ENCODE results near the gene SV2B.
"Not testable (repeated sequence)": the region's sequence is repeated elsewhere in the genome, so short reads cannot be mapped to it uniquely, and the experiment has no call there.

The SV2B gene

DNA sequence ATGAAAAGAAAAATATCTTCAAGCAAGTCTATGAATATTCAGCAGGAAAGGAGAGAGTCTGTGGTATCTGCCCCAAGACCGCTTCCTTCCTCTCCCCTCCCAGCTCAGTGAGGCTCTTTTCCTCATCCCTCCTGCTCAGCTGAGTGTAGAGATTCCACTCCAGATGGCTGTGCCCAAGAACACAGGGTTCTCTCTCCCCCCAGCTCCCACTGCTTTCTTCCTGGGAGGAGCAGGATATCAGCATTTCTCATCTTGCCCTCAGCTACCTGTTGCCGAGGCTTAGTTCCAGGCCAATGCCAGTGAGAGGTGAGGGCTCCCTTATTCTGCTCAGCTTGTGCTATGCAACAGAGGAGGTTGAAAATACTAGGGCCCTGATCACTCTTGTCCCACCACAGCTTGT, 211.9 kb downstream of the SV2B start:
- DNase-seq (ENCODE audit: low read depth in 2 of 2), result no peak

DNA sequence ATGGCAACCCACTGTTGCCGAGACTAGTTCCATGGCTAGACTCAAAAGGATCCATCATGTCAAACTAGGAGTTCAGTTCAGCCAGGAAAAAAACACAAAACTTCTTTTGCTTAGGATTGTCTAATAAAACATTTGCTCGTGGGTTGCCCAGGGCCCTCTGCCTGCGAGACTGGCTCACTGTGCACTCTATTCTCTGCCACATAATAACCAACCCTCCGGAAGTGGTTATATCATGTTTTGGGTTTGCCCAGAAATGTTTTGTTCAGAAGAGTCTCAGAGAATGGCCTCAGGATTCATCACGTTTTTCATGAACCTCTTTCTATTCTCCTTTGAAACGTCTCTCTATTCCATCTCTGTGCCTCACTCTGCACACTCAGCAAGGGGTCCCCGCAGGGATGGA, 216.1 kb downstream of the SV2B start:
- no peak for DNase-seq (ENCODE audit: low read depth in 2 of 2)

DNA sequence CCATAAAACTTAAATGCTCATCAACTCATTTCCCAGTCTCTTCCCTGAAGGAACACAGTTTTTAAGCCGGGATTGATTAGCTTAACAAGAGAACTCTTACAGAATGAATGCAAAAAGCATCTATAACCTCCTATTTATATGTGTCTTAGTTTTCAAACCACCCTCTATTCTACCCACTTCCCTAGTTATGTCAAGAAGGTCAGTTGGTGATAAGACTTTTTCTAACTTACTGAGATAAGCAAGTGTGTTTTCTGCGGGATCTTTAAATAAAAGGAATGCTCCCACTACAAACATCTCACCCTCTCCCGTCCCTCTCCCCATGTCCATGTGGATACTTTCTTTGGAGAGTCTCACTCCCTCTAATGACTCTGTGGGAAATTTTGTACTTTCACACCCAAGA, 218.5 kb downstream of the SV2B start:
- no peak for DNase-seq (ENCODE audit: low read depth in 2 of 2)

DNA sequence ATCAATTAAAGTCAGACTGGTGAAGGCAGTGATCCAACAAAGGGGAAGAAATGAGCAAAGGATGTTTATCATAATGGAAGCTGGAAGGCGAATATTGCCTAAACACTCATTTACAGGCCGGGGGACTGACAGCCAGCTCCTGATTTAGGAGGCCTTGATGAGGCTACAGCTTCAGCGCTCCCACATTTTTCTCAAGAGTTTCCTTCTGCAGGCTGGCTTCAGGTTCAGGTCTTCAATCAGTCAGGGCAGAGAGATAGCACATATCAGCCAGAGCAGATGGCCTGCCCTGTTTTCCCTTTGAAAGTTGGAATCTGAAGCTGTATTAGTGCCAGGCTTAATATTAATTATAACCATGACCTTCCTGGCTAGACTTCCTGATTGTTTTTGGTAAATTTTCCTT, 218.9 kb downstream of the SV2B start:
- no peak for DNase-seq (ENCODE audit: low read depth in 2 of 2)

DNA sequence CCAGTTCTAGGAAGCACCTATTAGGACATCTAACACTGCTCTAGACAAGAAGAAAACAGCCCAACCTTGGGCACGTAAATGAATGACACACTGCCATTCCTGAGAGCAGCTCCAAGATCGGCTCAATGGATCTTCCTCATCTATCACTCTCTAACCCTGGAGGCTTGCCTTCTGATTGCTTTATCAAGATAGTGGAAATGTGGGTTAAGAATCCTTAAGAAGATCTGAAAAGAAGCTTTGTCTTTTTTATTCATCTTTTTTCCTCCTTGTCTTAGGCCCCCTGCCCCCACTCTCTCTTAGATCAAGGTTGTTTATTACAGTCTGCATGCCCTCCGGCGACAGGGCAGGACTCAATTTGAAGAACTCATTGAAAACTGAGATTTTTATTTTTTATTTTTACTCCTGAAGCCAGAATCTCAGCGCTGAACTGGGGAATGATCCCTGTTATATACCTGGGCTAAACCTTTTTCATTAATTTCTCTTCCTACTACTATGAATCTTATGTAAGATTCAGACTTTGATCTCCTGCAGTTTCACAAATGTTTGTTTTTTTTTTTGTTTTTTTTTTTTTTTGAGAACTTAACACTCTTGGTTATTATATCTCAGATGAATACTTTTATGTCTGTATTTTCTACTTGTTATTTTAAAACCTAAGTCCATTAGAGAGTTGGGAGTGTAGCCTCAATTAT, 219.5 kb downstream of the SV2B start:
- no peak for DNase-seq (ENCODE audit: low read depth in 2 of 2)

DNA sequence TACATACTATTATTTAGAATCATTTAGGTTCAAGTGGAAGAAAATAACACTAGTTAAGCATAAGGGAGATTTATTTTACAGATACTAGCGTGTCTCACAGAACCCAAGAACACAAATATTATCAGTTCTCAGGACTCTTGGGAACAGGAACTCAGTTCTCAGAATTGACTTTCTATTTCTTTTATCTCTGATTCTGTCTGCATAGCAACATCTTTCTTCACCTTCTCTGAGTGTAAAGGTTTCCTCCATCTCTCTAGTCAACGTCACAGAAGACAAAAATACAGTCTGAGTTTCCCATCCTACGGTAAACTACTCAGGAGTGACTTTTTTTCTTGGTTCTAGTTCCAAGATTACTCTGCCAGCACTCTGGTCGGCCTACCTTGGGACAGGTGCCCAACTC, 220.0 kb downstream of the SV2B start:
- DNase-seq (ENCODE audit: low read depth in 2 of 2), result no peak

DNA sequence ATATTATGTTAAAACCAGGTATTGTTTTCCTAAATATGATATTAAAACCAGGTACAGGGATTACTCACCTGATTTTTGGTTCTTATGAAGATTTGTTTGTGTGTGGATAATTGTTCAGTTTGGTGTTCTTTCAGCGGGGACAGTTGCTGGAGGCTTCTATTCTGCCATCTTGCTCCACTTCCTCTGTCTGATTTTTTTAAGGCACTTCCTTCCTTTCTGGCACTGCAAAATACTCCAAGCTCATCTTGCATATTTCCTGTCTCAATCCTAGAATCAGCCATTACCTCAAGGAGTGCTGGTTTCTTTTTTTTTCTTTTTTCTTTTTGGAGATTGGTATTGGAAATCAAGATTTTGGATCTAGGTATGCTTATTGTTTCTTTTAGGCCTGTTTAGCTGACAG, 229.9 kb downstream of the SV2B start:
- DNase-seq (ENCODE audit: low read depth in 2 of 2), result no peak

DNA sequence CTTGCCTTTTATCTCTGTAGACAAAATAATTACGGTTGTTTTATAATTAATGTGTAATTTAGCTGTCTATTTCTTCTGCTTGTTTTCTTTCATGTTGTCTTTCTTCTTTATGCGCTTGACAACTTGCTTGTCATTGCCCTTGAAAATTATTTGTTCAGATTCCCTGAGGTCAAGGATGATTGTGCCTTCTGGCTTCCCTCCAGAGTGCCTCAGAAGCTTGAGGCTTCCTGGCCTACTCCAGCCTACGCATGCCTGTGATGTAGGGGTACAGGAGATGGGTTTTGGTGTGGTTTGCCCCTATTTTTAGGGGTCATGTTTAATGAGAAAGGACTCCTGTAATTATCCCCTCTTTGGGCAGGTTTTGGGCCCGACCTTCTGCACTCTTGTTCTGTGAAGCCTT, 231.5 kb downstream of the SV2B start:
- no peak for DNase-seq (ENCODE audit: low read depth in 2 of 2)

DNA sequence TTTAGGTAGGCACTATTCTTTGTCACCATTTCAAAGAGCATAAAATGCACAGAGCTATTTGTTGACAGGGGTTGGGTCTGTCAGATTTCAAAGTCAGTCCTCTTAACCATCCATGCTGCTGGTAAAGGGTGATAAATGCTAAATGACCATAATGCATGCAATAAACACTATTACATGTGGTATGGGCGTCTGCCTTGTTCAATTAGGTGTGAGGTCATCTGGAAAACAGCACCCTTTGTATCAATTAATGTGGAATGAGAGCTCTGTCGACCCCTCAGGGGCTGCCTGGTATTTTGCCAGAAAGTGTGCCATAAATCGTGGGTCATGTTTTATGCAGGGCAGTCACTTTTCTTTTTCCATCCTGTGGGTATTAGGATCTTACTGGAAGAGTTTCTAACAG, 235.6 kb downstream of the SV2B start:
- DNase-seq (ENCODE audit: low read depth in 2 of 2), result no peak

DNA sequence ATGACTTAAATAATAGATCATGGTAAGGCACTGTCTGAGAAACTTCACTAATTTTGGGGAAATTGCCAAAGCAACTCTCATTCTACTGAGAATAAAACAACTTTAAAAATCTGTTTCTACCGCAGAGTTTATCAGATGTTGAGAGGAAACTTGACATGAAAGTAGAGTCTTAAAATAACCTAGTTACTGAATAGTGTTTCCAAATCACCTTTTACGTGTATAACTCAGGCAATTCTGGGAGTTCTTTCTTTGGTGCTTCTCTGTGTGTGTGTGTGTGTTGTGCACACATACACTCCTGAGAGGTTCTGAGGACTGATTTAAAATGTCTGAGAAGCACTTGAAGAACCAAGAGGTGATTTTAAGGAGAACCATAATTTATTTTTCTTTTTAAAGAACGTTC, 236.6 kb downstream of the SV2B start:
- DNase-seq (ENCODE audit: low read depth in 2 of 2), result no peak

DNA sequence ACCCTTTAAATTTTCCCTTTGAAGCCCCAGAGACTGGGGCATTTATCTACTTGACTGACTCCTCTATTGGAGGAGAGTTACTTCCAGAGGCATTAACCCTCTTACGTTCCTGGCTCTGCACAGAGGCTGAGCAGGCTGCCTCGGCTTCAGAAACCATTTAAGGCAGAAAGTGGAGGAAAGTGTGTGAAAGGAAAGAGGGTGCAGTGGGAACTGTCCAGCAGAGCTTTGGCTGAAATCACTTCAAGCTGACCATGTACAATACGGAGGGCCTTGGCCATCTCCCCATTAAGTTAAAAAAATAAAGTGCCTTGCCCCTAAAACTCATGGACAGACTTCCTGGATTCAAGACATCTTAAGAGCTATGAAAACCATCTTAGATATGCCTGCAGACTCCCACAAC, 238.7 kb downstream of the SV2B start:
- DNase-seq (ENCODE audit: low read depth in 2 of 2), result no peak

DNA sequence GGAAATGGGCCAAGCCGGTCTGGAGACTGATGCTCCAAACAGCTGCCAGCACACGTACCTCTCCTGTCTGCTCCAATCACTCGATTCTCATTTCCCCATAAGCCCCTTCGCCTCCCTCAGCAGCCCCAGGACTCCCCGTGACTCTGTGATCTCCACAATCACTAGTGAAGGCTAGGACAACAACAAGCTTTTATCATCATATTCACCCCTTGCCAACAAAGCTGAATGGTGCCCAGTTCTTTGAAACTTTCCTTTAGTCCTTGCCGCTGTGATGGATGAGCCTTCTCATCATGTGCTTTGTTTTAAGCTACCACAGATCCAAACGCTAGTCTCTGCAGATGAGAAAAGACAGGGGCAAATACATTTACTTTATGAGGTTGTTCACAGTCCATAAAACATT, 242.0 kb downstream of the SV2B start:
- no peak for DNase-seq (ENCODE audit: low read depth in 2 of 2)

DNA sequence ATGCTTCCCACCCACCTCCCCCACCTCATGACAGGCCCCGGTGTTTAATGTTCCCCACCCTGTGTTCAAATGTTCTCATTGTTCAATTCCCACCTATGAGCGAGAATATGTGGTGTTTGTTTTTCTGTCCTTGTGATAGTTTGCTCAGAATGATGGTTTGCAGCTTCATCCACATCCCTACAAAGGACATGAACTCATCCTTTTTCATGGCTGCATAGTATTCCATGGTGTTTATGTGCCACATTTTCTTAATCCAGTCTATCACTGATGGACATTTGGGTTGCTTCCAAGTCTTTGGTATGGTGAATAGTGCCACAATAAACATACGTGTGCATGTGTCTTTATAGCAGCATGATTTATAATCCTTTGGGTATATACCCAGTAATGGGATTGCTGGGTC, 244.9 kb downstream of the SV2B start:
- DNase-seq (ENCODE audit: low read depth in 2 of 2), result not testable (repeated sequence)

DNA sequence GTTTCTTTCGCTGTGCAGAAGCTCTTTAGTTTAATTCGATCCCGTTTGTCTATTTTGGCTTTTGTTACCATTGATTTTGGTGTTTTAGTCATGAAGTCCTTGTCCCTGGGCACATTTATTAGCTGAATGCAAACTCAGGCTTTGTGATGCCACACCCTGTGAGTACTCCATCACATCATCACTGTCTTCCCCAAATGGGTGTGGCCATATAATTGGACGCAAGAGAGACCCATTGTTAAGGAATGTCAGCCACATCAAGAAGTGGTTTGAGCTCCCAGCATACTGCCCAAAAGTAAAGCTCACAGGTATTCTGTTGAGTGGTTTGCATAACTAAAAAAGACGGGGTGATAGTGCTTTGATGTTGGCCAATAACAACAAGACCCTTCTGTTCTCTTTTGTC, 245.7 kb downstream of the SV2B start:
- DNase-seq (ENCODE audit: low read depth in 2 of 2), result no peak

DNA sequence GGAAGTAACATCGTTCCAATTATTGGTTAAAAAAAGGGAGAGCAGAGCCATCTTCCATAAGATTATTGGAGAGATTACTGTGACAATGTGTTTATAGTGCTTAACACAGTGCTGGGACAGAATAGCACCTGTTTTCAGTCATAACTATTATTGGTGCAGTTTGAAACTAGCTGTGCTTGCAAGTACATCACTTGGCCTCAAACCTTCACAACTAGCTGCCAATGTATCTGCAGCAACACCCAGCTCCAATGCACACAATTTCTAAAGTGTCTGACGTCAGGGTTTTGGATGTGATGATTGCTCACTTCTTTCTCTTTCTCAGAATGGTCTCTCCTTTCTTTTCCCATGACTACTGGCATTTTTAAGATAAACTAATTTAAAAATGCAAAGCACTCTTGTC, 246.2 kb downstream of the SV2B start:
- no peak for DNase-seq (ENCODE audit: low read depth in 2 of 2)

DNA sequence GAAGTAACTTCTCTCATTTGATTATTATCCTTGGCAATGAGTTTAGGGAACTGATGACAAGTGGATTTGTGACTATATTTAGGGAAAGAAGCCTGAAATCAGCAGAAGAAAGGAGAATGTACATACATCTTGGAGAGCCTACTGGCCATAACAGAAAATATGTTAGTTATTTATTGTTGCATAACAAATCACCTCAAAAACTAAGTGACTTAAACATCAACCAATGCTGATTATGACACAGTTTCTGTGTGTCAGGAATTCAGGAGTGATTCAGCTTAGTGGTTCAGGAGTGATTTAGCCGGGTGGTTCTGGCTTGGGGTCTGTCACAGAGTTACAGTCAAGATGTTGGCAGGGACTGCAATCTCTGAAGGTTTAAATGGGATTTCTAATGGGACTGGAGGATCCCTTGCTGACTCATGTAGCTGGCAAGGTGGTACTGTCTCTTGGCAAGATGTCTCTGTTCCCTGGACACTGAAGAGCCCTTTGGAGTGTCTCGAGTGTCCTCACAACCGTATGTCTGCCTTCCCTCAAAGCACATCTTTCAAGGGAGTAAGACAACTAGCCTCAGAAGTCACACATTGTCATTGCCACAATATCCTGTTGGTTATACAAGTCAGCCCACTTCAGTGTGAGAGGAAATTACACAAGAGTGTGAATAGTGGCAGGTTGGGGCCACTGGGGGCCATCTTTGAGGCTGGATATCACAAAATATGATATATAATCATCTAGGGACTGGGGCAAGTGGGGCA, 248.9 kb downstream of the SV2B start:
- DNase-seq (ENCODE audit: low read depth in 2 of 2), result no peak

Data from stimulated activated CD8-positive, alpha-beta memory T cell treated with anti-CD3 and anti-CD28 coated beads, Interleukin-15, amount 100 ng/mL, for 48 hours (primary cell).